ENCODE measurements around the gene ZNF223. TPM values are rescaled to one million over a fixed set of nuclear protein-coding genes. Genes with fewer than 3 reads are reported as not detected.

ZNF223 gene
- total and polyA plus RNA-seq, 9 of the 15 experiments (the other 6 are each of a cell fraction or from before 2014, with no cell fraction given), result 0.21 to 1.8 (median 0.71) TPM

DNA sequence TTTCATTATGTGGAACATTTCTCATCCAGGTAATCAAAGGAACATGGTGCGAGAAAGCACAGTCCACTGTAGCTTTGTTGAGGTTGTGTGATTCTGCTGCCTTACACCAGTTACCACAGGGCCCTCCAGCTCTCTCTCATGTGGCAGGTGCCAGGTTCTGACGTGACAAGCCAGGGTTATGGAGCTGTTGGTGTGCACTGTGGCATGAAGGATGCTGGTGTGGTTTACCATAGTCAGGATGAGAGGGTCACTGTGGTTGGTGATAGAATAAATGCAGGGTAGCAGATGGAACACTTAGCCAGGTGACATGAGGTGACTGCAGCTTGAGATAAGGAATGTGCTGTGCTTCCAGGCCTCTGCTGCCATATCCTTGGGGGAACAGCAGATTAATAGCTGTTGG, 7.4 kb downstream of the ZNF223 start (continued):
- TF ChIP-seq GMEB1 (CRISPR knock-in tag; IDR thresholded peaks at IDR 0.05) (no peak), RHOXF2B (CRISPR knock-in tag; conservative IDR thresholded peaks at IDR 0.05) (no peak)

DNA sequence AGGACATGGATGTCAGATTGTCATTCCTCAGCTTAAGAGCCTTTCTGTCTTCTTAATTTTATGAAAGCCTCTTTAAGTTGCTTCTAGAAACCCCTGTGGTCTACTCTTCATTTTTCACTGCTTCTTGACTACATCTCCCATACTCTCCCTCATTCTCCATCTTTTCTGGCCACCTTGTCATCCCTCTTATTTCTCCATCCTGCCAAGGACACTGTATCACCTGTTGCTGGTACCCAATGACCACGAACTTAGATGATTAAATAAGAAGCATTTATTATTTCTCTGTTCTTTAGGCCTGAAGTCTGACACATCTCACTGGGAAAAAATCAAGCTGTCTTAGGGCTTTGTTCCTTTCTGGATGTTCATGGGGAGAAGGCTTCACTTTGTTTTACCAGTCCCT, 9.2 kb downstream of the ZNF223 start:
- no peak for FAIRE-seq
- intact Hi-C loops (cut with micrococcal nuclease), result no loop called here
- CTCF ChIA-PET (ENCODE audit: low intra/inter-chr PET ratio), result no interaction called here

More for the DNA sequence above, 9.2 kb downstream of the ZNF223 start:
- H3K4me3 ChIP-seq, result no peak overlapping the region
- 0% methylated on average over 1 of the region's 1 CpG for WGBS (ENCODE audit: insufficient coverage, low coverage, missing lambda C conversion rate)
- ATAC-seq (no peak), DNase-seq (ENCODE audit: extremely low read depth in 1 of 4, low spot score in 3 of 4) (no peak)
- no peaks in the 10 kb centered on the region; a peak in 2 of 5 replicates for H3K27me3 ChIP-seq (ENCODE audit: control insufficient read depth in 2 of 2, insufficient read depth in 2 of 2, low read length in 2 of 2)
- no peaks in the 10 kb centered on the region for H3K9me3 ChIP-seq (replicated peaks; ENCODE audit: control insufficient read depth, insufficient read depth, low read depth, low read length)
- H3K9me1 ChIP-seq (ENCODE audit: control insufficient read depth, insufficient read depth, low read length), result no peaks in the 10 kb centered on the region
- POLR2A ChIA-PET, result interaction anchor here (0.7 to 1.7 kb wide), 3 partner anchors 9 to 299 kb away, joined by 3 to 5 read pairs (median 3); no protein-coding TSS in a partner anchor
- TF ChIP-seq STAG1 (CRISPR knock-in tag; IDR thresholded peaks at IDR 0.05; ENCODE audit: borderline replicate concordance), result no peak
- no peak for TF ChIP-seq ZBTB8A (IDR thresholded peaks at IDR 0.05; ENCODE audit: partially characterized antibody)
- TF ChIP-seq, protein P1, sequence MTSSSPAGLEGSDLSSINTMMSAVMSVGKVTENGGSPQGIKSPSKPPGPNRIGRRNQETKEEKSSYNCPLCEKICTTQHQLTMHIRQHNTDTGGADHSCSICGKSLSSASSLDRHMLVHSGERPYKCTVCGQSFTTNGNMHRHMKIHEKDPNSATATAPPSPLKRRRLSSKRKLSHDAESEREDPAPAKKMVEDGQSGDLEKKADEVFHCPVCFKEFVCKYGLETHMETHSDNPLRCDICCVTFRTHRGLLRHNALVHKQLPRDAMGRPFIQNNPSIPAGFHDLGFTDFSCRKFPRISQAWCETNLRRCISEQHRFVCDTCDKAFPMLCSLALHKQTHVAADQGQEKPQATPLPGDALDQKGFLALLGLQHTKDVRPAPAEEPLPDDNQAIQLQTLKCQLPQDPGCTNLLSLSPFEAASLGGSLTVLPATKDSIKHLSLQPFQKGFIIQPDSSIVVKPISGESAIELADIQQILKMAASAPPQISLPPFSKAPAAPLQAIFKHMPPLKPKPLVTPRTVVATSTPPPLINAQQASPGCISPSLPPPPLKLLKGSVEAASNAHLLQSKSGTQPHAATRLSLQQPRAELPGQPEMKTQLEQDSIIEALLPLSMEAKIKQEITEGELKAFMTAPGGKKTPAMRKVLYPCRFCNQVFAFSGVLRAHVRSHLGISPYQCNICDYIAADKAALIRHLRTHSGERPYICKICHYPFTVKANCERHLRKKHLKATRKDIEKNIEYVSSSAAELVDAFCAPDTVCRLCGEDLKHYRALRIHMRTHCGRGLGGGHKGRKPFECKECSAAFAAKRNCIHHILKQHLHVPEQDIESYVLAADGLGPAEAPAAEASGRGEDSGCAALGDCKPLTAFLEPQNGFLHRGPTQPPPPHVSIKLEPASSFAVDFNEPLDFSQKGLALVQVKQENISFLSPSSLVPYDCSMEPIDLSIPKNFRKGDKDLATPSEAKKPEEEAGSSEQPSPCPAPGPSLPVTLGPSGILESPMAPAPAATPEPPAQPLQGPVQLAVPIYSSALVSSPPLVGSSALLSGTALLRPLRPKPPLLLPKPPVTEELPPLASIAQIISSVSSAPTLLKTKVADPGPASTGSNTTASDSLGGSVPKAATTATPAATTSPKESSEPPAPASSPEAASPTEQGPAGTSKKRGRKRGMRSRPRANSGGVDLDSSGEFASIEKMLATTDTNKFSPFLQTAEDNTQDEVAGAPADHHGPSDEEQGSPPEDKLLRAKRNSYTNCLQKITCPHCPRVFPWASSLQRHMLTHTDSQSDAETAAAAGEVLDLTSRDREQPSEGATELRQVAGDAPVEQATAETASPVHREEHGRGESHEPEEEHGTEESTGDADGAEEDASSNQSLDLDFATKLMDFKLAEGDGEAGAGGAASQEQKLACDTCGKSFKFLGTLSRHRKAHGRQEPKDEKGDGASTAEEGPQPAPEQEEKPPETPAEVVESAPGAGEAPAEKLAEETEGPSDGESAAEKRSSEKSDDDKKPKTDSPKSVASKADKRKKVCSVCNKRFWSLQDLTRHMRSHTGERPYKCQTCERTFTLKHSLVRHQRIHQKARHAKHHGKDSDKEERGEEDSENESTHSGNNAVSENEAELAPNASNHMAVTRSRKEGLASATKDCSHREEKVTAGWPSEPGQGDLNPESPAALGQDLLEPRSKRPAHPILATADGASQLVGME (CRISPR knock-in tag; IDR thresholded peaks at IDR 0.05), result no peak
- TF ChIP-seq SPI1 (IDR thresholded peaks at IDR 0.05; ENCODE audit: borderline replicate concordance, low read depth, low read length), result no peak
- in situ Hi-C loops (cut with MboI), result no loop called here
- H3K79me2 ChIP-seq (ENCODE audit: control insufficient read depth, insufficient read depth, low read length), result no peaks in the 10 kb centered on the region
- no peak overlapping the region for H3K27ac ChIP-seq (ENCODE audit: extremely low read depth, low read depth, low read length)
- no TSS peak for BruUV-seq (replicated peaks)
- H3K9ac ChIP-seq (ENCODE audit: insufficient read depth in 1 of 2, low read depth in 2 of 2, low read length in 2 of 2), result no peak overlapping the region
- H4K20me1 ChIP-seq (replicated peaks; ENCODE audit: control insufficient read depth, insufficient read depth, low read length), result no peaks in the 10 kb centered on the region
- H3K36me3 ChIP-seq (ENCODE audit: control insufficient read depth, insufficient read depth, low read length), result no peaks in the 10 kb centered on the region
- H3K4me1 ChIP-seq (replicated peaks in 1 of 2; ENCODE audit: control insufficient read depth in 2 of 2, insufficient read depth in 2 of 2, low read length in 2 of 2), result no peaks in the 10 kb centered on the region
- H3K4me2 ChIP-seq (ENCODE audit: insufficient read depth, low read length), result no peak overlapping the region
- no peak overlapping the region for H2AFZ ChIP-seq (ENCODE audit: low read depth, low read length)
